HUDEP-2 (cell line): Measurements from ENCODE around the gene PIEZO2.
A peak's percentile ranks its signal among the peaks of the same experiment; 100 is the strongest.

Experiments
- DNase-seq, 76 experiments: peaks; one replicate each; lab custom pipeline; 2025; ENCODE audit not compliant: unreplicated experiment in 76 of 76; lab: John Stamatoyannopoulos, UW

Gene PIEZO2

GRCh38 chr18:11114653-11115052, 34.7 kb downstream of the PIEZO2 start:
- no peak for DNase-seq

GRCh38 chr18:11113937-11114336, 35.4 kb downstream of the PIEZO2 start:
- DNase-seq: no peak

DNA sequence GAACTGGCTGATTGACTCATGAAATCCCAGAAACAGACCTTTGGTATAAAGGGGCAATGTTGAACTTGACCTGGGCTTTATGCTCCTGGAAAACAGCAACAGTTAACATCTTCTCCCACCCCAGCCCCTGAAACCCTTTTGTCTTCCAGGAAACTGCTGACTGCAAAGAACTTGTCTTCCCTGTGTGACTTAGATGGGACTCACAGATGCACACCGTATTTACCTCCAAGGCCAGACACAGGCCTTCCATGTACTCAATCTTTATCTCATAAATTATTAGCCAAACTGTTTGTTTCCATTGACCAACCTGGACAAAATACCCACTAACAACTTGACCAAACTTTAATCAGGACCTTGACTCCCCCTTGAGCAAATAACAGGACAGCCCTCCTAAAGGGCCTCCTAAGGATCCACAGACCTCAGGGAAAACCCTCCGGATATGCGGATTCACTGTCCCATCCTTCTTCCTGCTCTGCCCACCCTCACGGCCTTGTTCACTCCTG, 36.3 kb downstream of the PIEZO2 start:
- DNase-seq: no peak

- DNase-seq: no peak
Observed at GRCh38 chr18:11112286-11112685, 37.1 kb downstream of the PIEZO2 start.

DNA sequence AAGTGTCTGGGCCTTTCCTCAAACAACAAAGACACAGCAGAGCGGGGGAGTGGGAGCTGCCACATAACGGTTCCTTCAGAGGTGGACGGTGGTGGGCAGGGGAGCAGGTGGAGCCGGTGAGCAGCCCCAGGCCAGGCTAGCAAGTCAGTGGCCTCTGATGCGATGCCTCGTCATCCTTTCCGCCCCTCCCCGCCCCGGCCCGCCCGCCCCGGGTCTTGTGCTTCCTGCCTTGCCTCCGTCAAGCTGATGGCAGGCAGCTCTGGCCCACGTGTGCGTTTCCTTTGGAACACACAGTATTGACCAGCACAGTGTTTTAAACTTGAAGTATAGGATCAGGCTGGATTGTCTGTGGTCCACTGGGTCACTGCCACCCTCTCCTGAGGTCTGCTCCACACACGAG, 38.9 kb downstream of the PIEZO2 start:
- no peak for DNase-seq

DNA sequence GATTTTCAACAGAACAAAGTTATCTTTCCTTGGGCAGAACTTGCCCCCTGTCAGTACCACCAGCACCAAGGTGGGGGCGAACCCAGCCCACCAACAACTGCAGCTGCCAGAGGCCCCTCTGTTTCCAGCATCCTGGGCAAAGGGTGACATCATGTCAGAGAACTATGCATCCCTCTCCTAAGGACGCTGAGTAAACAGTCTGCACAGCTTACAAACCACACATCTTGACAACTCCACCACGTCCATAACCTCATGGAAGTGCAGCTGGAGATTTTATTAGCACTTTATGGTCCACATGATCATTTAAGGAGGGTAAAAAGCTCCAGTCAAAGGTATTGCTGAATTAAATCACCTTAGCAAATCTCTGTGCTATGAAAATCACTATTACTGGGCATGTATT, 40.4 kb downstream of the PIEZO2 start:
- no peak for DNase-seq

- no peak for DNase-seq
Observed at GRCh38 chr18:11106894-11107293, 42.5 kb downstream of the PIEZO2 start.

- no peak for DNase-seq
Observed at GRCh38 chr18:11105463-11105862, 43.9 kb downstream of the PIEZO2 start.

- no peak for DNase-seq
Observed at GRCh38 chr18:11104307-11104706, 45.1 kb downstream of the PIEZO2 start.

DNA sequence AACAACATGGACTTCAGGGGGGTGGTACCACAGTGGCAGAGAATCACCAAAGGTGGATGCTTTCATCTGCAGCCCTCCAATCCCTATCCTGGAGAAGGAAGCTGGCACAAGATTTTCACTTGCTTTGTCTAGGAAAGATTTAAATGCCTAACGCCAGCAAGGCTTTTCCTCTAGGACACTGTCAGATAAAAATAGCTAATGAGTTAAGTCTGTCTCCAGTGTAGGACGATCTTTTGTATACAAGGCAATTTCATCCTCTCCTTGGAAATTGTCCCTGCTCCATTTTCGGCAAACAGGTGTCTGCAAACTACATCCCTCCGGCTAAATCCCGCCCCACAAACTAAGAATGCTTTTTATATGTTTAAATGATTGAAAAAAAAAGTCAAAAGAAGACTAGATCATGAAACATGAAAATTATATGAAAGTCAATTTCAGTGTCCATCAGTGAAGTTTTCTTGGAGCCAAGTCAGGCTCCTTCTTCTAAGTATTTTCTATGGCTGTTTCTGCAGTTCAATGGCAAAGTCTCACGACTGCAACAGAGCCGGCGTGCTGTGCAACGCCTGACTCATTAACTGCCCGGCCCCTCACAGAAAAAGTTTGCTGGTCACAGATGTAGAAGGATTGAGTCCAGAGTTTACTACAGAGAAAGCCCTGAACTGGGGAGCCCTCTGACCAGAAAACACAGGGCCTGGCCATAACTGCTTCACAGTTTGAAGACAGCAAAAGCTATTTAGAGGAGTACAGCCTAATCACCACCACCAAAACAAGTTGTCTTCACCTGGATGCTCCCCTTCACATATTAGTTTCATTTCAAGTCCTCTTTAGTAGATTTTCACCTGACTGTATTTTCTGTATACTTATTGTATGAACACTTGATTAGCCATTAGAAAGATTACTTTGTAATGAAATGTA, 52.3 kb downstream of the PIEZO2 start:
- DNase-seq: no peak

DNA sequence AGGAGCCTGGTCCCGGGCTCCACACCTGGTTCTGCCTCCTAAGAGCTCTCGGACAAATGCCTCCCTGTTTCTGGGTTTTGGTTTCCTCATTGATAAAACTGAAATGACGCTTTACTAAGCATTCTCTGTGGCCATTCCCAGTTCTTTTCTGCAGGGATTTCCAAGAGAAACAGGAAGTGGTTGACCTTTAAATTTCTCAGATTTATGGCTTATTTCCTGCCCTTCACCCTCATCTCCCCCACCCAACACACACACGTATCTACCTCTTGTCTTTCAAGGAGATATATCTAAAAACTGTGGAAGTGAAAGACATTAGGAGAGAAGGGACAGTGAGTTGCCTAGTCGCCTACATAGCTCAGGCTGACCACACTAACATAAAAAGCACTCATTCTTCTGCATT, 53.0 kb downstream of the PIEZO2 start:
- no peak for DNase-seq

DNA sequence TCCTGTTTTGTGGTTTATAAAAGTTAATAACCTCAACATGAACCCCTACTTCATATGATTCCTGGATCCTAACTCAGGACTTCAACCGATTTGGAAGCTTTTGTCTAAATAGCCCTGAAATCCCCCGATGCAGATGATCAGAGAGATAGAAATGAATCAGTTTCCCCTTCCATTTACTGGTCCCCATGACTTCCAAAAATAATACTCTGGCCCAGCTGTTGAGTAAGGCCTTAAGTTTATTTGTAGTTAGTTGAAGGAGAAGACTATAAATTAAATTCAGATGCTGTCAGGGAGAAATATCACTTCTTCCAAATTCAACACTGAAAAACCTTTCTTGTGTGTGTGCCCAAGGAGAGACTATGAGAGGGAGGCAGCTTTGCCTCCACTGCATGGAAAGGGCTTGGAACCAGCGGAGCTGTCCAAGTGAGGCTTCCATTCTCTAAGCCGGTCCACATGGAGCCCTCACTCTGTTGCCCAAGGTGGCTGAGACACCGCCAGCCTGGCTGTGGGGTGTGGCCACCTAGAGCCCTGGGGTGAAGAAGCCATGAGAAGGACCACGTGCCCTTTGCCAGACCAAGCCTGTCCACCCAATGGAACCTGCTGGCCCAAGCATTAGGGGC, 53.6 kb downstream of the PIEZO2 start:
- DNase-seq: no peak

DNA sequence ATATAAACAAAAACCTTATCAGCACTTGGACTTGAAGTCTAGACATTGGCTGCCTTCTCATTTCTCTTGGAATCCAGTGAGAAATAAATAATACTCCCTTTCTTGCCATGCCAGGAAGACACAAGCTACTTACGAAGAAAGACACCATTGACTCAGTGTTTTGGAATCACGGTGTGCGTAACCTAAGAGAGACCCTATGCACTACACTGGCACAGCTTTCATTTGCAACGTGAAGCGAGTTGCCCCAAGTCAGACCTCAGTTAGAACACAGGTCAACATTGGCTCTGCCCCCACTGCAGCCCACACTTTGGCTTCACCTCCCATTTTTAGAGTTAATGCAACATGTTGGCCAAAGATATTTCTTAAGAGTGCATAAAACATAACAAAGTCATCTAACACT, 54.2 kb downstream of the PIEZO2 start:
- no peak for DNase-seq

DNA sequence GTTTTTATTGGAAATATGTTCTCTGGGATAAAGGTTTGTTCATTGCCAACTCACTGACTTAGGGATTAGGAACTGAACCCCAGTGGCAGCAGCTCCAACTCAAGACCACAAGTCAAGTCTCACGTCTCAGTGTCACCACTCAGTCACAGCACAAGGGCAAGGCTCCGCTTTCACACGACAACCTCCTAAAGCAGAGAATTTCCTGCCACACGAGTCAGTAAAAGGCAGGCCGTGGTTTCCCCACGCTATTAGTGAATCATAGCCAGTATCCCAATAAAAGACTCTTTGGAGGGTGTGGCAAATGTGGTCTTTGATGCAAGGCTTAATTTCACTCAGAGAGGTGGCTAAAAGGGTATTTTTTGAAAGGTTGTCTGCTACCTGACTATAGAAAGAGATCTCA, 57.6 kb downstream of the PIEZO2 start:
- no peak for DNase-seq

DNA sequence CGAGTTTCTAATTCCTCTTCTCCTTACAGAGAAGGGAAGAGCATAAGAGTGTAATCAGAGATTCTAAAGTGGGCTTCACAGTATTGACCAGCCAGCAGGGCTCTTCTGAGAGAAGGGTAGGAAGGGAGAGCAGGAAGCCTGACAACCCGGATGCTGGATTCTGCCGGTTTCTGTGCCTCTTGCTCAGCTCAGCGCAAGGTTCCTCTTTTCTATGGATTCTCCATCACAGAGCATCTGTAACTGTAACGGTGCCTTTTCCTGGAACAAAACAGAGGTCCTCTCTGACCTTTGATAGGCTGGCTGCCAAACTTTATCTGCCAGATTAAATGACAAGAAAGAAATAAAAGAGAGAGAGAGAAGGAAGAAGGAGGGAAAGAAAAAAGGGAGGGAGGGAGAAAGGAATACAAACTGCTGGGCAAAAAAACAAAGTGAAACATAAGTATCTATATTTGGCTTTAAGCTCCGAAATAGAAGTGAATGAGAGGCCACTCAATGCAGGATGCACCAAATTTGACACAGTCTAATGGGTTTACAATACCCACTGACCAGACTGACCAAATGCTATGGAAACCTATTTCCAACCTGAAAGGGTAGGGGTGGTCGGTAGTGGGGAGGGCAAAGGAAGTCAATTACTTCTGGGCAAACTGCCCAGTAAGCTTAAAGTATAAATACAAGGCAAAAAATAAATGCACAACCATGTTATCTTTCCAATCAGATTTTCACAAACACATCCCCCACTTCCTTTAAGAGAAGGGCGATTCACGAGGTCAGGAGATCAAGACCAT, 59.2 kb downstream of the PIEZO2 start:
- peak in 1 of 76 experiments; percentile 2 for DNase-seq

GRCh38 chr18:11081009-11081532, 68.3 kb downstream of the PIEZO2 start:
- no peak for DNase-seq

- no peak for DNase-seq
Observed at GRCh38 chr18:11078491-11078890, 70.9 kb downstream of the PIEZO2 start.

DNA sequence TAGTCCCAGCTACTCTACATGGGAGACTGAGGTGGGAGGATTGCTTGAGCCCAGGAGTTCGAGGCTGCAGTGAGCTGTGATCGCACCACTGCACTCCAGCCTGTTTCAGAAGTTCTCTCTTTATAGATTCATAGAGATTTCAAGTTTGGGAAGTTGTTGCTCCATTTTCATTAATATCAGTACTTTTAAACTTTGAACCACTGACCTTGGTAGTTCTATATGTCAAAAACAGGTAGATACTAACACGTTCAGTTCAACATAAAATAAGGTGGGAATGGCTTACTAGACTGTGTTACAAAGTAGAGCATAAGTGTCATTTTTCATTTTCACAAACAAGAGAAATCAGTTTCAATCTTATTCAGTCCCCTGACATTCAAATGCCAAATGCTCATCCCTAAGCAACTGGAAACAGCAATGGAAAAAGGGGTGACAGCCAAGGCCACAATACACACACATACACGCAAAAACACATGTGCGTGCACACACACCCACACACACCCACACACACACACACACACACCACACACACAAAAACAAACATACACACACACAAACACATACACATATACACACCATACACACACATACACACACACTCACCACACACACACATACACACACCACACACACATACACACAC, 71.7 kb downstream of the PIEZO2 start:
- DNase-seq: no peak

- DNase-seq: no peak
Observed at GRCh38 chr18:11074889-11075288, 74.5 kb downstream of the PIEZO2 start.

GRCh38 chr18:11073971-11074370, 75.4 kb downstream of the PIEZO2 start:
- peak in 1 of 76 experiments; percentile 0 for DNase-seq
